K562 (cell line): ENCODE data around the gene LMOD1. TPM values are rescaled to one million over a fixed set of nuclear protein-coding genes. Genes with fewer than 3 reads are reported as not detected.
A peak's percentile ranks its signal among the peaks of the same experiment; 100 is the strongest.

Source experiments
- ATAC-seq: fragments of 200-7000 bp; cut with Tn5 transposase; 3 replicates; pipeline ENCODE4 v1.9.1; 2020; ENCODE audit warnings: moderate library complexity
- BruUV-seq: library from RNA; stranded (reverse); fragments of 400-500 nt; replicated peaks from 2 replicates; lab custom pipeline; 2021; lab: Mats Ljungman, UMichigan
- CTCF ChIA-PET: fragments of 300-600 bp; formaldehyde crosslinking; extraction: SDS; loops from one replicate; lab custom pipeline; 2021; ENCODE audit warnings: low intra/inter-chr PET ratio; lab: Yijun Ruan, JAX
- POLR2A ChIA-PET: fragments of 300-600, 350-650 bp; sonication (Branson Sonifier 250); formaldehyde crosslinking; extraction: SDS; loops from one replicate; lab custom pipeline; 2021; ENCODE audit warnings: antibody characterized with exemption, inconsistent platforms; lab: Yijun Ruan, JAX
- DNase-seq, 4 experiments: peaks; one replicate each; pipeline versions ENCODE4 v3.0.0 to v3.0.0-alpha.2; 2011 to 2018; ENCODE audit warnings: low spot score in 3 of 4, mixed read lengths in 3 of 4; ENCODE audit errors: extremely low read depth in 1 of 4
- FAIRE-seq: peaks from 2 replicates; lab custom pipeline; 2011; peaks lifted over from hg19 to GRCh38; lab: Jason Lieb, UNC
- H2AFZ ChIP-seq: 2 replicates; pipeline ENCODE4 v1.6.0; 2011; ENCODE audit warnings: low read depth, low read length, control low read depth, inconsistent platforms
- H3K27ac ChIP-seq: fragments of 200-600 bp; 3 replicates; pipeline ENCODE4 v1.8.0; 2011; ENCODE audit warnings: low read depth, mild to moderate bottlenecking, control low read depth, inconsistent platforms, low read length, moderate library complexity, mixed read lengths; ENCODE audit errors: extremely low read depth
- H3K27me3 ChIP-seq, 2 experiments: fragments of 300-600 bp in 1 of 2; 2 replicates in 1 of 2; 3 replicates in 1 of 2; pipeline versions ENCODE4 v1.6.0 to v1.8.0; 2011; ENCODE audit warnings: inconsistent platforms in 2 of 2, low read length in 2 of 2, mild to moderate bottlenecking in 1 of 2, mixed read lengths in 1 of 2, moderate library complexity in 1 of 2; ENCODE audit not compliant: control insufficient read depth in 2 of 2, insufficient read depth in 2 of 2
- H3K36me3 ChIP-seq: fragments of 300-600 bp; 3 replicates; pipeline ENCODE4 v1.8.0; 2011; ENCODE audit warnings: mild to moderate bottlenecking, low read length, inconsistent platforms; ENCODE audit not compliant: control insufficient read depth, insufficient read depth
- H3K4me1 ChIP-seq, 2 experiments: fragments of 200-600 bp in 1 of 2; replicated peaks in 1 of 2; 2 replicates in 1 of 2; 3 replicates in 1 of 2; pipeline versions ENCODE4 v1.5.1 to v1.8.0; 2011; ENCODE audit warnings: inconsistent platforms in 2 of 2, low read length in 2 of 2, mild to moderate bottlenecking in 1 of 2, mixed read lengths in 1 of 2, moderate library complexity in 1 of 2; ENCODE audit not compliant: control insufficient read depth in 2 of 2, insufficient read depth in 2 of 2
- H3K4me2 ChIP-seq: 2 replicates; pipeline ENCODE4 v1.6.1; 2011; ENCODE audit warnings: low read length, control low read depth, inconsistent platforms, mixed read lengths; ENCODE audit not compliant: insufficient read depth
- H3K4me3 ChIP-seq: fragments of 200-600 bp; sonication (generic), shearing (Covaris generic); 2 replicates; pipeline ENCODE4 v1.5.1; 2016; ENCODE audit warnings: control low read depth, inconsistent platforms
- H3K79me2 ChIP-seq: fragments of 200-600 bp; 3 replicates; pipeline ENCODE4 v1.8.0; 2011; ENCODE audit warnings: low read length, inconsistent platforms; ENCODE audit not compliant: control insufficient read depth, insufficient read depth
- H3K9ac ChIP-seq, 2 experiments: 2 replicates each; pipeline versions ENCODE4 v1.6.0 to v1.6.1; 2011; ENCODE audit warnings: low read depth in 2 of 2, low read length in 2 of 2, control low read depth in 1 of 2, inconsistent platforms in 1 of 2, mild to moderate bottlenecking in 1 of 2, mixed read lengths in 1 of 2; ENCODE audit not compliant: insufficient read depth in 1 of 2
- H3K9me1 ChIP-seq: one replicate; pipeline ENCODE4 v1.6.0; 2011; ENCODE audit warnings: inconsistent platforms, mild to moderate bottlenecking, low read length, moderate library complexity; ENCODE audit not compliant: control insufficient read depth, insufficient read depth
- H3K9me3 ChIP-seq: replicated peaks from 2 replicates; pipeline ENCODE4 v1.5.1; 2011; ENCODE audit warnings: low read depth, low read length, inconsistent platforms; ENCODE audit not compliant: control insufficient read depth, insufficient read depth
- H4K20me1 ChIP-seq: replicated peaks from 2 replicates; pipeline ENCODE4 v1.6.1; 2011; ENCODE audit warnings: low read length, inconsistent platforms, mixed read lengths; ENCODE audit not compliant: control insufficient read depth, insufficient read depth
- BACH1 ChIP-seq: fragments of 200-800 bp; sonication (Bioruptor generic); IDR thresholded peaks from 2 replicates; pipeline ENCODE4 v1.6.1; 2016; ENCODE audit warnings: missing genetic modification characterization, missing compliant biosample characterization
- BRCA1 ChIP-seq, 2 experiments: fragments of 450-650 bp in 1 of 2; sonication (generic) in 1 of 2; formaldehyde crosslinking in 1 of 2; IDR thresholded peaks; 2 replicates each; pipeline versions ENCODE4 v1.5.0 to v1.6.1; 2017 to 2020; ENCODE audit warnings: mild to moderate bottlenecking in 1 of 2, missing genetic modification reagents in 1 of 2
- FOSL1 ChIP-seq: fragments of 200-800 bp; sonication (Bioruptor generic); conservative IDR thresholded peaks from 2 replicates; pipeline ENCODE4 v1.6.1; 2016; ENCODE audit warnings: missing genetic modification characterization, missing compliant biosample characterization
- FOXJ2 ChIP-seq: fragments of 200-800 bp; sonication (Bioruptor generic); IDR thresholded peaks from 2 replicates; pipeline ENCODE4 v1.6.1; 2016; ENCODE audit warnings: missing genetic modification characterization, missing compliant biosample characterization
- MIER1 ChIP-seq: fragments of 450-650 bp; IDR thresholded peaks from 2 replicates; pipeline ENCODE4 v1.6.1; 2016; ENCODE audit warnings: antibody characterized with exemption, mild to moderate bottlenecking, low read depth
- SMARCC2 ChIP-seq: fragments of 450-650 bp; IDR thresholded peaks from 2 replicates; pipeline ENCODE4 v1.6.1; 2017; ENCODE audit warnings: antibody characterized with exemption, moderate library complexity, mild to moderate bottlenecking, low read depth
- SMARCE1 ChIP-seq: fragments of 450-650 bp; IDR thresholded peaks from 2 replicates; pipeline ENCODE4 v1.7.1; 2016; ENCODE audit warnings: mild to moderate bottlenecking
- ZC3H8 ChIP-seq: fragments of 450-650 bp; IDR thresholded peaks from 2 replicates; pipeline ENCODE4 v1.6.1; 2017
- ZNF780A ChIP-seq: fragments of 250-450 bp; sonication (Bioruptor Pico); IDR thresholded peaks from 2 replicates; pipeline ENCODE4 v1.5.0; 2021; ENCODE audit warnings: mild to moderate bottlenecking
- WGBS: fragments of 100-300 bp; shearing (Covaris generic); methylation state at CpG from one replicate; pipeline ENCODE4 v1.1.6; 2016; ENCODE audit warnings: low coverage, mixed read lengths; ENCODE audit not compliant: insufficient coverage; ENCODE audit errors: missing lambda C conversion rate; 5-methylcytosine and 5-hydroxymethylcytosine counted together
- in situ Hi-C: fragments of 300-500 bp; cut with MboI; formaldehyde crosslinking; loops from 4 replicates; pipeline ENCODE4 v1.15.0; 2018; ENCODE audit warnings: inconsistent platforms, mixed read lengths
- intact Hi-C: fragments of 100-400 bp; cut with micrococcal nuclease; formaldehyde crosslinking; loops from 2 replicates; pipeline ENCODE4 v1.14.2; 2022
- polyA plus RNA-seq, 8 experiments: library from polyadenylated mRNA; depleted of rRNA in 4 of 8; stranded (reverse) in 5 of 8; unstranded in 3 of 8; fragments of >200 nt; fragmentation: Nextera tagmentation in 2 of 8; fragmentation: Illumina TruSeq in 1 of 8; extraction: Ambion mirVana in 2 of 8; extraction: Trizol in 1 of 8; gene quantifications; 2 replicates each; pipeline versions ENCODE4 v1.2.1 to v1.2.3, GENCODE V29; 2011 to 2014; ENCODE audit warnings: inconsistent platforms in 1 of 8, missing spikeins in 1 of 8
- total RNA-seq, 7 experiments: library from RNA; depleted of rRNA in 6 of 7; stranded (reverse); fragments of >200 nt in 6 of 7; fragmentation: Illumina TruSeq in 2 of 7; extraction: Trizol in 2 of 7; gene quantifications; 2 replicates each; pipeline versions ENCODE4 v1.2.1 to v1.2.3, GENCODE V29; 2011 to 2021; ENCODE audit warnings: low replicate concordance in 1 of 7
- TF ChIP-seq, protein P1 (sequence below), 3 experiments: fragments of 200-800 bp in 1 of 3; fragments of 250-450 bp in 1 of 3; fragments of 450-650 bp in 1 of 3; sonication (Bioruptor Pico) in 1 of 3; sonication (Bioruptor generic) in 1 of 3; formaldehyde crosslinking in 1 of 3; IDR thresholded peaks; 2 replicates each; pipeline versions ENCODE4 v1.6.1 to v1.8.0; 2016 to 2022; ENCODE audit warnings: mild to moderate bottlenecking in 2 of 3, missing genetic modification characterization in 2 of 3, missing compliant biosample characterization in 1 of 3, moderate library complexity in 1 of 3

The LMOD1 gene
- total and polyA plus RNA-seq, 9 of the 15 experiments (the other 6 are each of a cell fraction or from before 2014, with no cell fraction given): 0.03 to 0.54 (median 0.38) TPM; not detected in 1

DNA sequence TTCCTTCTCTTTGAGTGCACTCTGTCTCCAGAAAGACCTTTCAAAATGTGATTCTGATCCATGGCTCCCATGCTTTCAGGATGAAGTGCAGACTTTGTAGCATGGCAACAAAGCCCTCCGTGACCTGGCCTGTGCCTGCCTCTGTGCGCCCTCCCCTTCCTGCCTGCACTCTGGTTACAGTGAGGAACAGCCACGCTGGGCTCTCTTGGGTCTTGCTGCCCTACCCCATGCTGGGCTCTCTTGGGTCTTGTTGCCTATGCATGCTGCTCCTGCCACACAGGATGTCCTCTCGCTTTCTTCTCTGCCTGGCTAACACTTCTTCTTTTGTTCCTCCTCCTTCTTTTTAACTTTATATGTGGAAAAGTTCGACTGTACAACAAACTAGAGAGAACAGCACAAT lies 28.0 kb downstream of the LMOD1 start:
- no peak overlapping the region for H3K27ac ChIP-seq
- WGBS: 70% methylated on average over 5 of the region's 5 CpGs
- no peak overlapping the region for H2AFZ ChIP-seq
- POLR2A ChIA-PET: interaction anchor here (1.6 kb wide), 1 partner anchor 28 kb away, joined by 6 read pairs; the partner anchor contains the start of gene LMOD1
- no peaks in the 10 kb centered on the region for H4K20me1 ChIP-seq
- no peaks in the 10 kb centered on the region for H3K36me3 ChIP-seq
- BruUV-seq: no TSS peak
- peaks cover 20 to 25% of the 10 kb centered on the region in 2 experiments for H3K4me1 ChIP-seq
- no peaks in the 10 kb centered on the region for H3K27me3 ChIP-seq
- in situ Hi-C loops: no loop called here
- intact Hi-C loops: no loop called here
- H3K9ac ChIP-seq: no peak overlapping the region
- no peaks in the 10 kb centered on the region for H3K9me1 ChIP-seq
- H3K79me2 ChIP-seq: no peaks in the 10 kb centered on the region
- H3K9me3 ChIP-seq: no peaks in the 10 kb centered on the region
- no peak overlapping the region for H3K4me3 ChIP-seq
- no peak for TF ChIP-seq ZNF780A (CRISPR knock-in tag)
- no peak for TF ChIP-seq BACH1 (tag)
- no peak for TF ChIP-seq SMARCE1
- no peak overlapping the region for H3K4me2 ChIP-seq
- FAIRE-seq (no peak), ATAC-seq (no peak), DNase-seq (no peak)
- CTCF ChIA-PET: no interaction called here

DNA sequence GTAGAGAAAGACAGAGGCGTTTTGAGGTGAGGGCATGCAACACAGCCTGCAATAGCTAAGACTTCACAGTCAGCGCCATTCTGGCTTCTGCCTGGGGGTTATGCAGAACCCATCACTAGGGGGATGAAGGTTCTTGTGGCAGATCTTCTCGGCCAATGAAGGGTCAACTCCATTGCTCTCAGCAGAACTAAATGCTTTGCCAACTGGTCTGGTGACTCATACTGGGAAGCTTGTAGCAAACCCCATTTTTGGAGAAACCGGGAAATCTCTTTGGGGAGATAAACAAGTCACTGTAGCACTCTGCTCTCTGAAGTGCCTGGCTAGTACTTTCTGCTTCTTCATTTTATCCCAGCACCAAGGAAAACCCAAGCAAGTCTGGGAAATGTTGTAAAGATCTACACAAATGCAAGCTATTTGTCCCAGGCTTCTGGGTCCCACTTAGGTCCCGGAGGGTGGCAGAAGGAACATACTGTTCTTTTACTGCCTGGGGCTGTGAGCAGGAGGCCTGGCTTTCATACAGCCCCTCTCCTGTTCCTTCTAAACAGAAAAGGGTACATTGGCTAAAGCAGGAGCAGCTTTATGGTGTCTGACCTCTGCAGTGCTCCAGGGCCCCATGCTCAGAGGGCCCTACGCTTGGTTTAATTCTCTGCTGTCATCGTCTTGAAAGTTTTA lies 28.9 kb downstream of the LMOD1 start:
- in situ Hi-C loops (no loop called here), intact Hi-C loops (loop anchor here (2.0 kb wide), 1 partner anchor 37 kb away; the partner anchor contains the start of gene TIMM17A)
- Histone ChIP-seq H3K4me2 (no peak overlapping the region), H3K9me3 (no peaks in the 10 kb centered on the region), H2AFZ (peak overlapping the region; percentile 66), H3K4me3 (no peak overlapping the region), H4K20me1 (no peaks in the 10 kb centered on the region), H3K79me2 (no peaks in the 10 kb centered on the region), H3K27ac (no peak overlapping the region), H3K27me3 (no peaks in the 10 kb centered on the region), H3K36me3 (no peaks in the 10 kb centered on the region), H3K4me1 (peaks cover 15 to 25% of the 10 kb centered on the region in 2 experiments), H3K9me1 (no peaks in the 10 kb centered on the region), H3K9ac (peak overlapping the region in 1 of 2 experiments; percentile 8; a peak in 1 of 4 replicates)
- peak in 3 of 4 experiments; percentile 26 to 45 (median 41) for DNase-seq
- FAIRE-seq: no peak
- ChIA-PET CTCF (interaction anchor here (0.9 kb wide), 1 partner anchor 55 kb away, joined by 4 read pairs; no protein-coding TSS in a partner anchor), POLR2A (interaction anchor here (0.7 to 1.6 kb wide), 8 partner anchors 12 to 493 kb away, joined by 3 to 6 read pairs (median 5); partner anchors contain the start of gene LMOD1)
- 54% methylated on average over 7 of the region's 7 CpGs for WGBS
- no TSS peak for BruUV-seq
- ATAC-seq: peak; percentile 45
- TF ChIP-seq BRCA1 (IDR thresholded peaks at IDR 0.05) (no peak), BRCA1 (CRISPR knock-in tag; IDR thresholded peaks at IDR 0.05) (no peak), MIER1 (no peak), SMARCC2 (no peak), ZC3H8 (no peak), FOXJ2 (tag) (peak; percentile 61), FOSL1 (tag) (peak; percentile 86)
- TF ChIP-seq, protein P1, sequence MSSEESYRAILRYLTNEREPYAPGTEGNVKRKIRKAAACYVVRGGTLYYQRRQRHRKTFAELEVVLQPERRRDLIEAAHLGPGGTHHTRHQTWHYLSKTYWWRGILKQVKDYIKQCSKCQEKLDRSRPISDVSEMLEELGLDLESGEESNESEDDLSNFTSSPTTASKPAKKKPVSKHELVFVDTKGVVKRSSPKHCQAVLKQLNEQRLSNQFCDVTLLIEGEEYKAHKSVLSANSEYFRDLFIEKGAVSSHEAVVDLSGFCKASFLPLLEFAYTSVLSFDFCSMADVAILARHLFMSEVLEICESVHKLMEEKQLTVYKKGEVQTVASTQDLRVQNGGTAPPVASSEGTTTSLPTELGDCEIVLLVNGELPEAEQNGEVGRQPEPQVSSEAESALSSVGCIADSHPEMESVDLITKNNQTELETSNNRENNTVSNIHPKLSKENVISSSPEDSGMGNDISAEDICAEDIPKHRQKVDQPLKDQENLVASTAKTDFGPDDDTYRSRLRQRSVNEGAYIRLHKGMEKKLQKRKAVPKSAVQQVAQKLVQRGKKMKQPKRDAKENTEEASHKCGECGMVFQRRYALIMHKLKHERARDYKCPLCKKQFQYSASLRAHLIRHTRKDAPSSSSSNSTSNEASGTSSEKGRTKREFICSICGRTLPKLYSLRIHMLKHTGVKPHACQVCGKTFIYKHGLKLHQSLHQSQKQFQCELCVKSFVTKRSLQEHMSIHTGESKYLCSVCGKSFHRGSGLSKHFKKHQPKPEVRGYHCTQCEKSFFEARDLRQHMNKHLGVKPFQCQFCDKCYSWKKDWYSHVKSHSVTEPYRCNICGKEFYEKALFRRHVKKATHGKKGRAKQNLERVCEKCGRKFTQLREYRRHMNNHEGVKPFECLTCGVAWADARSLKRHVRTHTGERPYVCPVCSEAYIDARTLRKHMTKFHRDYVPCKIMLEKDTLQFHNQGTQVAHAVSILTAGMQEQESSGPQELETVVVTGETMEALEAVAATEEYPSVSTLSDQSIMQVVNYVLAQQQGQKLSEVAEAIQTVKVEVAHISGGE (CRISPR knock-in tag; IDR thresholded peaks at IDR 0.05): peak in 1 of 3 experiments; percentile 42; a peak in 1 of 6 replicates
